Glutamatergic neuron (in vitro differentiated cells): ENCODE results near the gene CAVIN1. TPM values are rescaled to one million over a fixed set of nuclear protein-coding genes. Genes with fewer than 3 reads are reported as not detected.
"Not testable (repeated sequence)": the region's sequence is repeated elsewhere in the genome, so short reads cannot be mapped to it uniquely, and the experiment has no call there.

ENCODE experiments used
- DNase-seq: peaks from one replicate; pipeline ENCODE4 v3.0.0; 2022
- H3K27ac Mint-ChIP-seq: one replicate; pipeline ENCODE4 v1.8.0; 2020; ENCODE audit warnings: mild to moderate bottlenecking, mixed read lengths, inconsistent platforms; ENCODE audit not compliant: unreplicated experiment
- H3K27me3 Mint-ChIP-seq: one replicate; pipeline ENCODE4 v1.8.0; 2020; ENCODE audit warnings: mild to moderate bottlenecking, moderate library complexity, mixed read lengths, inconsistent platforms; ENCODE audit not compliant: unreplicated experiment
- H3K36me3 Mint-ChIP-seq: one replicate; pipeline ENCODE4 v1.8.0; 2020; ENCODE audit warnings: mild to moderate bottlenecking, mixed read lengths, inconsistent platforms; ENCODE audit not compliant: unreplicated experiment
- H3K4me1 Mint-ChIP-seq: one replicate; pipeline ENCODE4 v1.8.0; 2020; ENCODE audit warnings: mild to moderate bottlenecking, low read depth, mixed read lengths, inconsistent platforms; ENCODE audit not compliant: unreplicated experiment
- H3K4me3 Mint-ChIP-seq: one replicate; pipeline ENCODE4 v1.8.0; 2020; ENCODE audit warnings: mild to moderate bottlenecking, mixed read lengths, inconsistent platforms; ENCODE audit not compliant: unreplicated experiment
- H3K9me3 Mint-ChIP-seq: one replicate; pipeline ENCODE4 v1.8.0; 2020; ENCODE audit warnings: mild to moderate bottlenecking, moderate library complexity, mixed read lengths, inconsistent platforms; ENCODE audit not compliant: unreplicated experiment
- total RNA-seq: library from RNA; stranded (reverse); fragmentation: NEBNext Ultra II Directional; extraction: Animal tissue kit (Norgen Biotek cat#: 25700); gene quantifications from one replicate; pipeline ENCODE4 v1.2.1, GENCODE V29; 2021; ENCODE audit not compliant: unreplicated experiment
- TF ChIP-seq, protein P1 (sequence below): fragments of 200-600 bp; sonication (generic); IDR thresholded peaks from one replicate; pipeline ENCODE4 v1.5.0; 2021; ENCODE audit not compliant: partially characterized antibody, unreplicated experiment

Gene CAVIN1
- total RNA-seq, 1 donor from 2014 or later, result 0.32 TPM

- Mint-ChIP-seq H3K4me1 (peaks cover 7% of the 10 kb centered on the region), H3K9me3 (no peaks in the 10 kb centered on the region), H3K27ac (no peak overlapping the region), H3K27me3 (peaks cover 5% of the 10 kb centered on the region), H3K36me3 (no peaks in the 10 kb centered on the region), H3K4me3 (no peak overlapping the region)
- DNase-seq, result peak; percentile 90
- TF ChIP-seq, protein P1, sequence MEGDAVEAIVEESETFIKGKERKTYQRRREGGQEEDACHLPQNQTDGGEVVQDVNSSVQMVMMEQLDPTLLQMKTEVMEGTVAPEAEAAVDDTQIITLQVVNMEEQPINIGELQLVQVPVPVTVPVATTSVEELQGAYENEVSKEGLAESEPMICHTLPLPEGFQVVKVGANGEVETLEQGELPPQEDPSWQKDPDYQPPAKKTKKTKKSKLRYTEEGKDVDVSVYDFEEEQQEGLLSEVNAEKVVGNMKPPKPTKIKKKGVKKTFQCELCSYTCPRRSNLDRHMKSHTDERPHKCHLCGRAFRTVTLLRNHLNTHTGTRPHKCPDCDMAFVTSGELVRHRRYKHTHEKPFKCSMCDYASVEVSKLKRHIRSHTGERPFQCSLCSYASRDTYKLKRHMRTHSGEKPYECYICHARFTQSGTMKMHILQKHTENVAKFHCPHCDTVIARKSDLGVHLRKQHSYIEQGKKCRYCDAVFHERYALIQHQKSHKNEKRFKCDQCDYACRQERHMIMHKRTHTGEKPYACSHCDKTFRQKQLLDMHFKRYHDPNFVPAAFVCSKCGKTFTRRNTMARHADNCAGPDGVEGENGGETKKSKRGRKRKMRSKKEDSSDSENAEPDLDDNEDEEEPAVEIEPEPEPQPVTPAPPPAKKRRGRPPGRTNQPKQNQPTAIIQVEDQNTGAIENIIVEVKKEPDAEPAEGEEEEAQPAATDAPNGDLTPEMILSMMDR, result peak; percentile 77
These were observed 17.0 kb downstream of the CAVIN1 start for GRCh38 chr17:42405963-42406495.

DNA sequence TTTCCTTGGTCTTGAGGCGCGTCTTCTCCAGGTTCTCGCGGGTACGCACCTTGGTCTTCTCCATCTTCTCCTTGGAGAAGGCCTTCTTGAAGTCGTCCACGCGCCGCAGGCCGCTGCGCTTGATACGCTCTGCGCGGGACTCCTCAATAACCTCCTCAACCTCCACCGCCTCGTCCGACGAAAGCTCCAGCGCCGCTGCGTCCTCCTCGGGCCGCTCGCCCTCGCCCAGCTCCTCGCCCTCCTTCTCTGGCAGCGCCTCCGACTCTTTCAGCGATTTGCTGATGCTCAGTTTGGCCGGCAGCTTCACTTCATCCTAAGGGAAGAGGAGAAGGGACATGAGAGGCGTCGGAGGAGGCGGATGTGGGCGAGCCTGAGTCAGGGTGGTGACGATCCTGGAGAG lies 18.0 kb downstream of the CAVIN1 start:
- TF ChIP-seq, protein P1, result no peak
- no peak overlapping the region for H3K27ac Mint-ChIP-seq
- H3K9me3 Mint-ChIP-seq, result no peaks in the 10 kb centered on the region
- no peak for DNase-seq
- no peaks in the 10 kb centered on the region for H3K36me3 Mint-ChIP-seq
- no peak overlapping the region for H3K4me3 Mint-ChIP-seq
- H3K27me3 Mint-ChIP-seq, result peaks cover 5% of the 10 kb centered on the region
- H3K4me1 Mint-ChIP-seq, result peaks cover 7% of the 10 kb centered on the region

- H3K27ac Mint-ChIP-seq, result no peak overlapping the region
- H3K36me3 Mint-ChIP-seq, result no peaks in the 10 kb centered on the region
- DNase-seq, result peak; percentile 15
- peaks cover 2% of the 10 kb centered on the region for H3K9me3 Mint-ChIP-seq
- no peak overlapping the region for H3K4me3 Mint-ChIP-seq
- peaks cover 5% of the 10 kb centered on the region for H3K27me3 Mint-ChIP-seq
- H3K4me1 Mint-ChIP-seq, result peaks cover 7% of the 10 kb centered on the region
- TF ChIP-seq, protein P1, result no peak
These were observed 18.6 kb downstream of the CAVIN1 start for GRCh38 chr17:42404326-42405055.

DNA sequence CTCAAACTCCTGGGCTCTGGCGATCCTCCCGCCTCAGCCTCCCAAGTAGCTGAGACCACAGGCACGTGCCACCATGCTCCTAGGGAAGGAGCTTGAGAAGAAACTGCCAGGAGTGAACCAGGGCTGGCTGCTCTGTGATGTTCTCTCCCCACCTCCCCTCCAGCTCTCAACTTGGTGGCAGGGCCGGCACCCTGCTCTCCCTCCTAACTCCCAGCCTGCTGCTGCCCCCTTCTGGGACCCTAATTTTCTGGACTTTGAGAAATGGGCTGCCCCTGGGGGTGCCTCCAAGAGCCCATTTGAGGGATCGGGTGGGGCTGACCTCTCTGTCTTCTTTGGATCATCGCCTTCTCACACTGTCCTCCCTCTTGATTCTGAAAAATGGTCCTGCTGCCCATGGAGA lies 19.9 kb downstream of the CAVIN1 start:
- peaks cover 4% of the 10 kb centered on the region for H3K9me3 Mint-ChIP-seq
- peak; percentile 44 for DNase-seq
- no peak overlapping the region for H3K4me3 Mint-ChIP-seq
- no peak overlapping the region for H3K27ac Mint-ChIP-seq
- no peaks in the 10 kb centered on the region for H3K36me3 Mint-ChIP-seq
- peaks cover 5% of the 10 kb centered on the region for H3K27me3 Mint-ChIP-seq
- TF ChIP-seq, protein P1, result no peak
- H3K4me1 Mint-ChIP-seq, result peaks cover 10% of the 10 kb centered on the region

- Mint-ChIP-seq H3K4me1 (peaks cover 10% of the 10 kb centered on the region), H3K9me3 (peaks cover 4% of the 10 kb centered on the region), H3K27me3 (peaks cover 2% of the 10 kb centered on the region), H3K27ac (no peak overlapping the region), H3K4me3 (no peak overlapping the region), H3K36me3 (no peaks in the 10 kb centered on the region)
- DNase-seq, result no peak
- TF ChIP-seq, protein P1, result no peak
These were observed 20.9 kb downstream of the CAVIN1 start for GRCh38 chr17:42402117-42402516.

DNA sequence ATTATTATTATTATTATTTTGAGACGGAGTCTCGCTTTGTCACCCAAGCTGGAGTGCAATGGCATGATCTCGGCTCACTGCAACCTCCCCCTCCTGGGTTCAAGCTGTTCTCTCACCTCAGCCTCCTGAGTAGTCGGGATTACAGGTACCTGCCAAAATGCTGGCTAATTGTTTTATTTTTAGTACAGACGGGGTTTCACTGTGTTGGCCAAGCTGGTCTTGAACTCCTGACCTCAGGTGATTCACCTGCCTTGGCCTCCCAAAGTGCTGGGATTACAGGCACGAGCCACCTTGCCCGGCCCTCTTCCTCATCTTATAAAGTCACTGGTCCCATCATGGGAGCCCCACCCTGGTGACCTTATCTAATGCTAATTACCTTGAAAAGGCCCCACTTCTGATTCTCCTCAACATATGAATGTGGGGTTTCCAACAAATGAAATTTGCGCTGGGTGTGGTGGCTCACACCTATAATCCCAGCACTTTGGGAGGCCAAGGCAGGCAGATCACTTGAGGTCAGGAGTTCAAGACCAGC lies 22.1 kb downstream of the CAVIN1 start:
- H3K36me3 Mint-ChIP-seq, DNase-seq, H3K4me3 Mint-ChIP-seq, H3K4me1 Mint-ChIP-seq, H3K27me3 Mint-ChIP-seq, H3K27ac Mint-ChIP-seq, H3K9me3 Mint-ChIP-seq: not testable (repeated sequence)
